WTC11 (cell line): ENCODE data around the gene PANK4. TPM values are rescaled to one million over a fixed set of nuclear protein-coding genes. Genes with fewer than 3 reads are reported as not detected.

ENCODE experiments used
- ATAC-seq: fragments of 200-7000 bp; cut with Tn5 transposase; 2 replicates; pipeline ENCODE4 v1.10.0; 2021; ENCODE audit warnings: mild to moderate bottlenecking, moderate library complexity
- CTCF ChIA-PET: fragments of 300-600 bp; sonication (Branson Sonifier 250); formaldehyde crosslinking; loops from one replicate; lab custom pipeline; 2021; ENCODE audit warnings: antibody characterized with exemption; lab: Charles Lee
- POLR2A ChIA-PET: fragments of 350-600 bp; sonication (Branson Sonifier 250); formaldehyde crosslinking; loops from one replicate; lab custom pipeline; 2021; ENCODE audit warnings: antibody characterized with exemption; lab: Charles Lee
- DNase-seq: peaks from one replicate; pipeline ENCODE4 v3.0.0; 2021; ENCODE audit warnings: low spot score
- H3K27ac Mint-ChIP-seq: 2 replicates; pipeline ENCODE4 v1.8.0; 2021; ENCODE audit warnings: mixed read lengths
- H3K27me3 Mint-ChIP-seq: 2 replicates; pipeline ENCODE4 v1.8.0; 2021; ENCODE audit warnings: low read depth, mild to moderate bottlenecking, moderate library complexity, mixed read lengths
- H3K36me3 Mint-ChIP-seq: 2 replicates; pipeline ENCODE4 v1.8.0; 2021; ENCODE audit warnings: mixed read lengths
- H3K4me1 Mint-ChIP-seq: 2 replicates; pipeline ENCODE4 v1.8.0; 2022; ENCODE audit warnings: mixed read lengths
- H3K4me3 Mint-ChIP-seq: 2 replicates; pipeline ENCODE4 v1.8.0; 2021; ENCODE audit warnings: mild to moderate bottlenecking, moderate library complexity, mixed read lengths
- H3K9me3 Mint-ChIP-seq: 2 replicates; pipeline ENCODE4 v1.8.0; 2021; ENCODE audit warnings: mixed read lengths
- GTF2I ChIP-seq: fragments of 250-450 bp; sonication (Bioruptor Pico); conservative IDR thresholded peaks from 2 replicates; pipeline ENCODE4 v1.4.0; 2021; ENCODE audit warnings: mild to moderate bottlenecking
- HMGA2 ChIP-seq: fragments of 250-450 bp; sonication (Bioruptor Pico); IDR thresholded peaks from 2 replicates; pipeline ENCODE4 v1.4.0; 2021; ENCODE audit warnings: mild to moderate bottlenecking, moderate library complexity
- NFE2L1 ChIP-seq: sonication (generic); formaldehyde crosslinking; IDR thresholded peaks from 2 replicates; pipeline ENCODE4 v1.8.1; 2023; ENCODE audit warnings: missing genetic modification reagents
- OVOL2 ChIP-seq: fragments of 250-450 bp; sonication (Bioruptor Pico); IDR thresholded peaks from 2 replicates; pipeline ENCODE4 v1.9.0; 2021; ENCODE audit warnings: mild to moderate bottlenecking, borderline replicate concordance
- RORB ChIP-seq: fragments of 250-450 bp; sonication (Bioruptor Pico); IDR thresholded peaks from 2 replicates; pipeline ENCODE4 v1.9.0; 2021; ENCODE audit warnings: mild to moderate bottlenecking
- SMAD3 ChIP-seq: sonication (generic); formaldehyde crosslinking; IDR thresholded peaks from 2 replicates; pipeline ENCODE4 v1.8.0; 2022; ENCODE audit warnings: missing genetic modification reagents, mild to moderate bottlenecking, borderline replicate concordance
- TEAD1 ChIP-seq: sonication (generic); formaldehyde crosslinking; IDR thresholded peaks from 2 replicates; pipeline ENCODE4 v1.8.0; 2022; ENCODE audit warnings: mild to moderate bottlenecking, missing genetic modification reagents
- ZNF138 ChIP-seq: sonication (generic); formaldehyde crosslinking; conservative IDR thresholded peaks from 2 replicates; pipeline ENCODE4 v1.8.1; 2022; ENCODE audit warnings: mild to moderate bottlenecking, moderate library complexity, missing genetic modification reagents
- ZNF396 ChIP-seq: fragments of 250-450 bp; sonication (Bioruptor Pico); IDR thresholded peaks from 2 replicates; pipeline ENCODE4 v1.8.0; 2021; ENCODE audit warnings: mild to moderate bottlenecking, moderate library complexity, borderline replicate concordance
- ZNF423 ChIP-seq: fragments of 250-450 bp; sonication (Bioruptor Pico); IDR thresholded peaks from 2 replicates; pipeline ENCODE4 v2.1.2; 2022; ENCODE audit warnings: mild to moderate bottlenecking, moderate library complexity
- total RNA-seq: library from RNA; stranded (reverse); gene quantifications from 3 replicates; pipeline ENCODE4 v1.2.3, GENCODE V29; 2021
- TF ChIP-seq, protein P1 (sequence below): sonication (generic); formaldehyde crosslinking; IDR thresholded peaks from 2 replicates; pipeline ENCODE4 v1.8.0; 2022; ENCODE audit warnings: mild to moderate bottlenecking, missing genetic modification reagents
- TF ChIP-seq, protein P2 (sequence below): sonication (generic); formaldehyde crosslinking; IDR thresholded peaks from 2 replicates; pipeline ENCODE4 v1.8.0; 2022; ENCODE audit warnings: mild to moderate bottlenecking, missing genetic modification reagents
- TF ChIP-seq, protein P3 (sequence below): sonication (generic); formaldehyde crosslinking; IDR thresholded peaks from 2 replicates; pipeline ENCODE4 v1.8.0; 2022; ENCODE audit warnings: mild to moderate bottlenecking, missing genetic modification reagents
- TF ChIP-seq, protein P4 (sequence below): sonication (generic); formaldehyde crosslinking; IDR thresholded peaks from 2 replicates; pipeline ENCODE4 v1.8.0; 2022; ENCODE audit warnings: mild to moderate bottlenecking, missing genetic modification reagents
- TF ChIP-seq, protein P5 (sequence below): fragments of 200-600 bp; IDR thresholded peaks from 2 replicates; pipeline ENCODE4 v1.8.0; 2022; ENCODE audit warnings: antibody characterized with exemption
- TF ChIP-seq, protein P6 (sequence below): sonication (generic); formaldehyde crosslinking; IDR thresholded peaks from 2 replicates; pipeline ENCODE4 v1.8.1; 2022; ENCODE audit warnings: low read depth, mild to moderate bottlenecking, moderate library complexity, missing genetic modification reagents, borderline replicate concordance
- TF ChIP-seq, protein P7 (sequence below): sonication (generic); formaldehyde crosslinking; IDR thresholded peaks from 2 replicates; pipeline ENCODE4 v1.8.1; 2022; ENCODE audit warnings: mild to moderate bottlenecking, missing genetic modification reagents, moderate library complexity, borderline replicate concordance
- TF ChIP-seq, protein P8 (sequence below): fragments of 250-450 bp; sonication (Bioruptor Pico); conservative IDR thresholded peaks from 2 replicates; pipeline ENCODE4 v1.9.0; 2021; ENCODE audit warnings: mild to moderate bottlenecking

The PANK4 gene
- total RNA-seq, 1 experiment from 2014 or later, result 52.5 TPM

DNA sequence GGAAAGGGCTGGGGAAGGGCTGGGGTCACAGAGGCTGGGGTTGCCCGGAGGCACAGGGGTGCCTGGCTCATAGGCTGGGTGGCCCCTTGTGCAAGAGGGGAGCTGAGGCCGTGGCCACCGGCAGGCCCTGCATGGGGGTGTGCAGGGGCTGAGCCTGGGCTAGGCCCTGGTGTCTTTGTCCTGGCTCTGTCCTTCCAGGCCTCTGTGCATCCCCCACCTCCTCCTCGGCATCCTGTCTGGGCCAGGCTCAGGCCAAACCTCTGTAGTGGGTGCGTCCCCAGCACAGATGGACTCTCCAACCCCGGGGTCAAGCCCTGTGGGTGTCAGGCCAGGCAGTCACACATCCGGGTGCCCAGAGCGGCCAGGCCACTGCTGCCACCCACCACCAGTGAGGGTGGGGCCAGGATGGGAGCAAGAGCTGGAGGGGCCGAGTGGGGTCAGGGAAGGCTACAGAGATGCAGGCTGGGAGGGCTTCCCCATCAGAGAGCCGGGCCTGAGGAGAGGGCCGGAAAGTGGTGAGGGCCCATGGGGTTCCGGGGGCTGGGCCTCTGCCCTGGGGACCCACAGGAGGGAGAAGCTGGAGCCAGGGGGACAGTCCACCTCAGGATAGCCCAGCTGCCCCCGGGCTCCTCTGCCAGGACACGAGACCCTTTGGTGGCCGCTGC, 19.4 kb downstream of the PANK4 start:
- no peak for ATAC-seq
- peaks cover 13% of the 10 kb centered on the region for H3K36me3 Mint-ChIP-seq
- H3K27ac Mint-ChIP-seq, result no peak overlapping the region
- DNase-seq, result no peak
- no peaks in the 10 kb centered on the region for H3K9me3 Mint-ChIP-seq
- no peak overlapping the region for H3K4me3 Mint-ChIP-seq
- H3K27me3 Mint-ChIP-seq, result no peaks in the 10 kb centered on the region
- CTCF ChIA-PET, result interaction anchor here (1.0 to 1.5 kb wide), 3 partner anchors 16 to 94 kb away, joined by 4 to 8 read pairs (median 6); partner anchors contain the start of gene PEX10
- H3K4me1 Mint-ChIP-seq, result no peaks in the 10 kb centered on the region
- TF ChIP-seq, protein P1, sequence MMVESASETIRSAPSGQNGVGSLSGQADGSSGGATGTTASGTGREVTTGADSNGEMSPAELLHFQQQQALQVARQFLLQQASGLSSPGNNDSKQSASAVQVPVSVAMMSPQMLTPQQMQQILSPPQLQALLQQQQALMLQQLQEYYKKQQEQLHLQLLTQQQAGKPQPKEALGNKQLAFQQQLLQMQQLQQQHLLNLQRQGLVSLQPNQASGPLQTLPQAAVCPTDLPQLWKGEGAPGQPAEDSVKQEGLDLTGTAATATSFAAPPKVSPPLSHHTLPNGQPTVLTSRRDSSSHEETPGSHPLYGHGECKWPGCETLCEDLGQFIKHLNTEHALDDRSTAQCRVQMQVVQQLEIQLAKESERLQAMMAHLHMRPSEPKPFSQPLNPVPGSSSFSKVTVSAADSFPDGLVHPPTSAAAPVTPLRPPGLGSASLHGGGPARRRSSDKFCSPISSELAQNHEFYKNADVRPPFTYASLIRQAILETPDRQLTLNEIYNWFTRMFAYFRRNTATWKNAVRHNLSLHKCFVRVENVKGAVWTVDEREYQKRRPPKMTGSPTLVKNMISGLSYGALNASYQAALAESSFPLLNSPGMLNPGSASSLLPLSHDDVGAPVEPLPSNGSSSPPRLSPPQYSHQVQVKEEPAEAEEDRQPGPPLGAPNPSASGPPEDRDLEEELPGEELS (CRISPR knock-in tag), result no peak
- TF ChIP-seq OVOL2 (no peak), ZNF423 (CRISPR knock-in tag) (no peak), RORB (CRISPR knock-in tag) (no peak), TEAD1 (CRISPR knock-in tag) (no peak), GTF2I (no peak), SMAD3 (CRISPR knock-in tag) (no peak), ZNF396 (CRISPR knock-in tag) (no peak), HMGA2 (CRISPR knock-in tag) (no peak), NFE2L1 (CRISPR knock-in tag) (no peak), ZNF138 (CRISPR knock-in tag) (no peak)
- TF ChIP-seq, protein P2, sequence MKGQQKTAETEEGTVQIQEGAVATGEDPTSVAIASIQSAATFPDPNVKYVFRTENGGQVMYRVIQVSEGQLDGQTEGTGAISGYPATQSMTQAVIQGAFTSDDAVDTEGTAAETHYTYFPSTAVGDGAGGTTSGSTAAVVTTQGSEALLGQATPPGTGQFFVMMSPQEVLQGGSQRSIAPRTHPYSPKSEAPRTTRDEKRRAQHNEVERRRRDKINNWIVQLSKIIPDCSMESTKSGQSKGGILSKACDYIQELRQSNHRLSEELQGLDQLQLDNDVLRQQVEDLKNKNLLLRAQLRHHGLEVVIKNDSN (CRISPR knock-in tag), result no peak
- TF ChIP-seq, protein P3, sequence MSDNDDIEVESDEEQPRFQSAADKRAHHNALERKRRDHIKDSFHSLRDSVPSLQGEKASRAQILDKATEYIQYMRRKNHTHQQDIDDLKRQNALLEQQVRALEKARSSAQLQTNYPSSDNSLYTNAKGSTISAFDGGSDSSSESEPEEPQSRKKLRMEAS (CRISPR knock-in tag), result no peak
- TF ChIP-seq, protein P4, sequence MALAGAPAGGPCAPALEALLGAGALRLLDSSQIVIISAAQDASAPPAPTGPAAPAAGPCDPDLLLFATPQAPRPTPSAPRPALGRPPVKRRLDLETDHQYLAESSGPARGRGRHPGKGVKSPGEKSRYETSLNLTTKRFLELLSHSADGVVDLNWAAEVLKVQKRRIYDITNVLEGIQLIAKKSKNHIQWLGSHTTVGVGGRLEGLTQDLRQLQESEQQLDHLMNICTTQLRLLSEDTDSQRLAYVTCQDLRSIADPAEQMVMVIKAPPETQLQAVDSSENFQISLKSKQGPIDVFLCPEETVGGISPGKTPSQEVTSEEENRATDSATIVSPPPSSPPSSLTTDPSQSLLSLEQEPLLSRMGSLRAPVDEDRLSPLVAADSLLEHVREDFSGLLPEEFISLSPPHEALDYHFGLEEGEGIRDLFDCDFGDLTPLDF (CRISPR knock-in tag), result no peak
- TF ChIP-seq, protein P5, sequence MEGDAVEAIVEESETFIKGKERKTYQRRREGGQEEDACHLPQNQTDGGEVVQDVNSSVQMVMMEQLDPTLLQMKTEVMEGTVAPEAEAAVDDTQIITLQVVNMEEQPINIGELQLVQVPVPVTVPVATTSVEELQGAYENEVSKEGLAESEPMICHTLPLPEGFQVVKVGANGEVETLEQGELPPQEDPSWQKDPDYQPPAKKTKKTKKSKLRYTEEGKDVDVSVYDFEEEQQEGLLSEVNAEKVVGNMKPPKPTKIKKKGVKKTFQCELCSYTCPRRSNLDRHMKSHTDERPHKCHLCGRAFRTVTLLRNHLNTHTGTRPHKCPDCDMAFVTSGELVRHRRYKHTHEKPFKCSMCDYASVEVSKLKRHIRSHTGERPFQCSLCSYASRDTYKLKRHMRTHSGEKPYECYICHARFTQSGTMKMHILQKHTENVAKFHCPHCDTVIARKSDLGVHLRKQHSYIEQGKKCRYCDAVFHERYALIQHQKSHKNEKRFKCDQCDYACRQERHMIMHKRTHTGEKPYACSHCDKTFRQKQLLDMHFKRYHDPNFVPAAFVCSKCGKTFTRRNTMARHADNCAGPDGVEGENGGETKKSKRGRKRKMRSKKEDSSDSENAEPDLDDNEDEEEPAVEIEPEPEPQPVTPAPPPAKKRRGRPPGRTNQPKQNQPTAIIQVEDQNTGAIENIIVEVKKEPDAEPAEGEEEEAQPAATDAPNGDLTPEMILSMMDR, result no peak
- TF ChIP-seq, protein P6, sequence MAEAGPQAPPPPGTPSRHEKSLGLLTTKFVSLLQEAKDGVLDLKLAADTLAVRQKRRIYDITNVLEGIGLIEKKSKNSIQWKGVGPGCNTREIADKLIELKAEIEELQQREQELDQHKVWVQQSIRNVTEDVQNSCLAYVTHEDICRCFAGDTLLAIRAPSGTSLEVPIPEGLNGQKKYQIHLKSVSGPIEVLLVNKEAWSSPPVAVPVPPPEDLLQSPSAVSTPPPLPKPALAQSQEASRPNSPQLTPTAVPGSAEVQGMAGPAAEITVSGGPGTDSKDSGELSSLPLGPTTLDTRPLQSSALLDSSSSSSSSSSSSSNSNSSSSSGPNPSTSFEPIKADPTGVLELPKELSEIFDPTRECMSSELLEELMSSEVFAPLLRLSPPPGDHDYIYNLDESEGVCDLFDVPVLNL (CRISPR knock-in tag), result no peak
- TF ChIP-seq, protein P7, sequence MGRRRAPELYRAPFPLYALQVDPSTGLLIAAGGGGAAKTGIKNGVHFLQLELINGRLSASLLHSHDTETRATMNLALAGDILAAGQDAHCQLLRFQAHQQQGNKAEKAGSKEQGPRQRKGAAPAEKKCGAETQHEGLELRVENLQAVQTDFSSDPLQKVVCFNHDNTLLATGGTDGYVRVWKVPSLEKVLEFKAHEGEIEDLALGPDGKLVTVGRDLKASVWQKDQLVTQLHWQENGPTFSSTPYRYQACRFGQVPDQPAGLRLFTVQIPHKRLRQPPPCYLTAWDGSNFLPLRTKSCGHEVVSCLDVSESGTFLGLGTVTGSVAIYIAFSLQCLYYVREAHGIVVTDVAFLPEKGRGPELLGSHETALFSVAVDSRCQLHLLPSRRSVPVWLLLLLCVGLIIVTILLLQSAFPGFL (CRISPR knock-in tag), result no peak
- TF ChIP-seq, protein P8, sequence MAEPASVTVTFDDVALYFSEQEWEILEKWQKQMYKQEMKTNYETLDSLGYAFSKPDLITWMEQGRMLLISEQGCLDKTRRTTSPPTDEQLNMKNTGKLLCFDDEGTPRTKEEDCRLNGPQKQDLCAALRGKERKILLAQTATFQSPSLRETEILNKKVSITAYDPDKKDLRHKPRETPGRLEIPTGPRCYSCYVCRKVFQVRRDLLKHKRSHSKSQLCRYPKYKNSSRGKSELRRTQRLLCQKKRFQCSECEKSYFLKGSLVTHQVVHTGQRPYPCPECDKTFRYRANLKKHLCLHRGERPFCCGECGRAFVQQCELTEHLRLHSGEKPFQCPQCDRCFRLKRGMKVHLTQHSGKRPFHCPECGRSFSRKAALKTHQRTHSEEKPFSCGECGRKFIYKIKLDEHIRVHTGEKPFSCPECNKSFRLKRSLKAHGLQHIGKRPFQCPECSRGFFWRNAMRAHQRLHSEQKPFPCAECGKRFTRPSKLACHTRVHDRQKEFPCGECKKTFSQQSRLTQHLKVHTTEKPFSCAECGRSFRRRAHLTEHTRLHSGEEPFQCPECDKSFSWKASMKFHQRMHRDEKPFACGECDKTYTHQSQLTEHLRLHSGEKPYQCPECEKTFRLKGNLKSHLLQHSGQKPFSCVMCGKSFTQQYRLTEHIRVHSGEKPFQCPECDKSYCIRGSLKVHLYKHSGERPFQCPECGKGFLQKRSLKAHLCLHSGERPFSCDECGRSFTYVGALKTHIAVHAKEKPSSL (CRISPR knock-in tag), result no peak
- POLR2A ChIA-PET, result interaction anchor here (0.7 to 1.5 kb wide), 2 partner anchors 17 to 259 kb away, joined by 3 read pairs; no protein-coding TSS in a partner anchor
